Ovary (tissue), 9 donors: ENCODE measurements around the gene ISG15. TPM values are rescaled to one million over a fixed set of nuclear protein-coding genes. Genes with fewer than 3 reads are reported as not detected.
A peak's percentile ranks its signal among the peaks of the same experiment; 100 is the strongest.

Experiments used
- DNase-seq, 5 donors: peaks; one replicate each; pipeline ENCODE4 v3.0.0-alpha.2; 2019 to 2020
- H3K27ac ChIP-seq, 2 donors: fragments of 200-600 bp; one replicate each; pipeline versions ENCODE4 v1.5.1 to v1.8.0; 2019 to 2022
- H3K27me3 ChIP-seq: fragments of 200-600 bp; one replicate; pipeline ENCODE4 v1.8.0; 2022
- H3K36me3 ChIP-seq: fragments of 200-600 bp; sonication (generic); one replicate; pipeline ENCODE4 v1.5.1; 2019
- H3K4me1 ChIP-seq: one replicate; pipeline ENCODE4 v1.8.1; 2013; ENCODE audit warnings: mild to moderate bottlenecking, moderate library complexity; ENCODE audit not compliant: insufficient read depth
- H3K4me3 ChIP-seq: fragments of 200-600 bp; sonication (generic); one replicate; pipeline ENCODE4 v1.5.1; 2017
- H3K9me3 ChIP-seq, 2 donors: fragments of 200-600 bp in 1 of 2; sonication (generic) in 1 of 2; one replicate each; pipeline versions ENCODE4 v1.5.1 to v1.8.1; 2013 to 2019; ENCODE audit warnings: mild to moderate bottlenecking in 1 of 2, moderate library complexity in 1 of 2
- EP300 ChIP-seq: sonication (generic); formaldehyde crosslinking; IDR thresholded peaks from one replicate; pipeline ENCODE4 v1.6.1; 2017; ENCODE audit warnings: antibody characterized with exemption
- POLR2A ChIP-seq: fragments of 450-650 bp; IDR thresholded peaks from one replicate; pipeline ENCODE4 v1.6.1; 2017; ENCODE audit warnings: antibody characterized with exemption, mild to moderate bottlenecking, moderate library complexity
- WGBS, 3 donors: extraction: QIAGEN DNeasy Blood & Tissue Kit in 1 of 3; methylation state at CpG; one replicate each; pipeline versions ENCODE4 v1.1.5 to v1.1.7; 2013 to 2017; 5-methylcytosine and 5-hydroxymethylcytosine counted together
- intact Hi-C, 4 donors: fragments of 100-400 bp; cut with DNase I; formaldehyde crosslinking; loops; one replicate each; pipeline versions ENCODE4 v1.11.0 to v1.15.1; 2022 to 2023
- polyA plus RNA-seq, 2 donors: library from polyadenylated mRNA; stranded (reverse); fragments of 200-250 nt in 1 of 2; fragments of 350-450 nt in 1 of 2; fragmentation: Illumina TruSeq in 1 of 2; extraction: RNeasy Lipid Tissue Mini Kit (QIAGEN cat#74804) in 1 of 2; gene quantifications; one replicate each; pipeline ENCODE4 v1.2.3, GENCODE V29; 2013 to 2014
- total RNA-seq, 7 donors: library from RNA; depleted of rRNA in 2 of 7; stranded (reverse); fragments of >200 nt in 2 of 7; fragmentation: NEBNext Ultra II Directional in 3 of 7; extraction: Animal tissue kit (Norgen Biotek cat#: 25700) in 3 of 7; gene quantifications; one replicate each; pipeline versions ENCODE4 v1.1.0 to v1.2.4, GENCODE V29; 2016 to 2023
- TF ChIP-seq, protein P1 (sequence below), 3 donors: fragments of 450-650 bp in 2 of 3; fragments of 200-600 bp in 1 of 3; IDR thresholded peaks; one replicate each; pipeline versions ENCODE4 v1.5.1 to v1.8.0; 2016 to 2022; ENCODE audit warnings: antibody characterized with exemption in 3 of 3, mild to moderate bottlenecking in 1 of 3
- donor health status: DM: no; HTN: no; CAD: no; lungs with moderate emphysema.
- donor health status: DM: no; HTN: no; CAD: no.
- donor health status: Bipolar disorder and iron deficiency.
- donor health status: DM: yes; HTN: yes; CAD: no.
- donor health status: DM: no; HTN: no; CAD: no.
- donor health status: DM: yes; HTN: yes; CAD: no.

The ISG15 gene
- total and polyA plus RNA-seq, 9 donors, result 7.8 to 83.5 (median 14.9) TPM; not detected in 1

- no peak overlapping the region for H3K27ac ChIP-seq
- H3K9me3 ChIP-seq, result no peaks in the 10 kb centered on the region
- WGBS, 3 donors, result 55 to 66% (median 62%) methylated on average over 2 to 3 of the region's 3 CpGs
- H3K4me3 ChIP-seq, result no peak overlapping the region
- TF ChIP-seq EP300 (no peak), POLR2A (no peak)
- TF ChIP-seq, protein P1, sequence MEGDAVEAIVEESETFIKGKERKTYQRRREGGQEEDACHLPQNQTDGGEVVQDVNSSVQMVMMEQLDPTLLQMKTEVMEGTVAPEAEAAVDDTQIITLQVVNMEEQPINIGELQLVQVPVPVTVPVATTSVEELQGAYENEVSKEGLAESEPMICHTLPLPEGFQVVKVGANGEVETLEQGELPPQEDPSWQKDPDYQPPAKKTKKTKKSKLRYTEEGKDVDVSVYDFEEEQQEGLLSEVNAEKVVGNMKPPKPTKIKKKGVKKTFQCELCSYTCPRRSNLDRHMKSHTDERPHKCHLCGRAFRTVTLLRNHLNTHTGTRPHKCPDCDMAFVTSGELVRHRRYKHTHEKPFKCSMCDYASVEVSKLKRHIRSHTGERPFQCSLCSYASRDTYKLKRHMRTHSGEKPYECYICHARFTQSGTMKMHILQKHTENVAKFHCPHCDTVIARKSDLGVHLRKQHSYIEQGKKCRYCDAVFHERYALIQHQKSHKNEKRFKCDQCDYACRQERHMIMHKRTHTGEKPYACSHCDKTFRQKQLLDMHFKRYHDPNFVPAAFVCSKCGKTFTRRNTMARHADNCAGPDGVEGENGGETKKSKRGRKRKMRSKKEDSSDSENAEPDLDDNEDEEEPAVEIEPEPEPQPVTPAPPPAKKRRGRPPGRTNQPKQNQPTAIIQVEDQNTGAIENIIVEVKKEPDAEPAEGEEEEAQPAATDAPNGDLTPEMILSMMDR (IDR thresholded peaks at IDR 0.05), result no peak
- intact Hi-C loops, result no loop called here
- H3K4me1 ChIP-seq, result peaks cover 9% of the 10 kb centered on the region
- DNase-seq, result no peak
- H3K36me3 ChIP-seq, result no peaks in the 10 kb centered on the region
- H3K27me3 ChIP-seq, result peaks cover 11% of the 10 kb centered on the region
Observed at GRCh38 chr1:997713-997992, 15.6 kb upstream of the ISG15 start.

DNA sequence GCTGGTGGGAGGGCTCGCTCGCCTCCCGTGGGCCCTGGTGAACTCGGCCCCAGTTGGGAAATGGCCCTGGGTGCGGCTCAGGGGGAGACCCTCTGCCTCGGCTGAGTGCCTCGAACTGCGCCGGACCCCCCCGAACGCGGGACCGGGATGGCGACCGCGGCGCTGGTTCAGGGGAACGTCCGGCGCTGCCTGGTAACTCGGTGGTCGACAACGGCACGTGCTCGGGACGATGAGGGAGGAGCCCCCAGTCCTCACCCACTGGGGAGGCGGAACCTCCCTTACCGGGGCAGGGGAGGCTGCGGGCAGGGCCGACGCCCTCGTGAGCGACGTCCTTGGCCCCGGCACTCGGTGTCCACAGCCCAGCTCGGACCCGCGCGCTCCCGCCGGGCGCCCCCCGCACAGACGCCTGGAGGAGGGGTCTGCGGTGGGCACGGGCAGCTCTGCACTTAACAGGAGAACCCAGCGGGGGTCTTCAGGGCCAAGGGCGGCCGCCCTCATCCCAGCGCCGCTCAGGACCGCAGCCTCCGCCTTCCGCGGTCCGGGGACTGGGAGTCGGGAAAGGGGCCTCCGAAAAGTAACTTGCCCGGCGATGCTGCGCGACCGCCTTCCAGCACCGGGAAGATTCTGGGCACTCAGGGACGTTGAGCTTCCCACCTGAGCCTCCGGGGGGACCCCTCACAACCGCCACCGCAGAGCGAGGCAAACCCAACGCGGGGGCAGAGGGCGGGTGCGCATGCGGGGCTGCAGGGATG, 15.1 kb upstream of the ISG15 start:
- no peaks in the 10 kb centered on the region for H3K36me3 ChIP-seq
- peaks cover 11% of the 10 kb centered on the region for H3K27me3 ChIP-seq
- intact Hi-C loops, result no loop called here
- H3K9me3 ChIP-seq, result no peaks in the 10 kb centered on the region
- H3K27ac ChIP-seq, result no peak overlapping the region
- H3K4me3 ChIP-seq, result peak overlapping the region; percentile 64
- DNase-seq, result peak in 1 of 5 donors; percentile 17
- H3K4me1 ChIP-seq, result peaks cover 9% of the 10 kb centered on the region
- TF ChIP-seq EP300 (no peak), POLR2A (no peak)
- TF ChIP-seq, protein P1 (IDR thresholded peaks at IDR 0.05), result no peak
- 15 to 43% (median 23%) methylated on average over 35 to 75 of the region's 75 CpGs for WGBS, 3 donors

DNA sequence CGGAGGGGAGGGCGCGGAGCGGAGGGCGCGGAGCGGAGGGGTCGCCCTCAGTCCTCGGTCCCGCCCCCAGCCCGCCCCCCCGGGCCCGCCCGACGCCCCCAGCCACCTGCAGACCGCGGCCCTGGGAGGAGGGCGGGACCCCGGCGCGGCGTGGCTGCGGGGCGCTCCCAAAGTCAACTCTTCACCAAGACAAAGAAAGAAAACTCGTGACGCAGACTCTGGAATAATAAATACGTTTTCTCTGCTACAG, 14.6 kb upstream of the ISG15 start:
- intact Hi-C loops, result no loop called here
- H3K9me3 ChIP-seq, result no peaks in the 10 kb centered on the region
- DNase-seq, result no peak
- TF ChIP-seq, protein P1 (IDR thresholded peaks at IDR 0.05), result no peak
- TF ChIP-seq EP300 (no peak), POLR2A (no peak)
- peak overlapping the region; percentile 64 for H3K4me3 ChIP-seq
- H3K36me3 ChIP-seq, result no peaks in the 10 kb centered on the region
- H3K27me3 ChIP-seq, result peaks cover 11% of the 10 kb centered on the region
- WGBS, 3 donors, result 0% methylated on average over 20 to 26 of the region's 27 CpGs
- H3K27ac ChIP-seq, result no peak overlapping the region
- peaks cover 9% of the 10 kb centered on the region for H3K4me1 ChIP-seq

- TF ChIP-seq, protein P1 (IDR thresholded peaks at IDR 0.05), result no peak
- TF ChIP-seq POLR2A (no peak), EP300 (no peak)
- peak in 2 of 5 donors; percentile 26 to 46 for DNase-seq
- Histone ChIP-seq H3K4me3 (peak overlapping the region; percentile 64), H3K27ac (peak overlapping the region; percentile 23 to 52), H3K9me3 (no peaks in the 10 kb centered on the region), H3K27me3 (peaks cover 11% of the 10 kb centered on the region), H3K4me1 (peaks cover 9% of the 10 kb centered on the region), H3K36me3 (no peaks in the 10 kb centered on the region)
- intact Hi-C loops, result no loop called here
- 0% methylated on average over 37 to 86 of the region's 86 CpGs for WGBS, 3 donors
Observed at GRCh38 chr1:998995-999724, 14.1 kb upstream of the ISG15 start.
